ENCODE results near the gene LEP. TPM values are rescaled to one million over a fixed set of nuclear protein-coding genes. Genes with fewer than 3 reads are reported as not detected.

LEP gene
- total and polyA plus RNA-seq, 2 of the 8 experiments (the other 6 are each of a cell fraction or from before 2014, with no cell fraction given) = not detected

DNA sequence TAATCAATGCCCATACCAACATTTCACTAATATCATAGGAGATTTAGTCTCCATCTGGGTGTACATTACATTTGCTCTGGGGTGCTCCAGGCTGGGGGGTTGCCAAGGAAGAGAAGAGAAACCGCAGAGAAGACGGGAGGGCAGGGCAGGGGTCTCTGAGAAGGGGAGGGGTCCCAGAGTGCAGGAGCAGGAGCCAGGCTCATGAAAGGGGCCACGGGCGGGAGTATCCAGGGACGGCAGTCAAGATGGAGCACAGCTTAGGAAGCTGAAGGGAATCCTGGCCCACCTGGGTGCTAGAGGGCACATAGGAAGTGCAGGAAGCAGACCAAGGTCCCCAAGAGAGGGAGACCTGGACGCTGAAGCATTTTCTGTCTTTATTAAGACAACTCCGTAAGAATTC, 2.2 kb downstream of the LEP start (continued):
- no peak for TF ChIP-seq RAD21 (IDR thresholded peaks at IDR 0.05 in 1 of 2, conservative IDR thresholded peaks at IDR 0.05 in 1 of 2; ENCODE audit: low read depth in 2 of 2, low read length in 2 of 2)
